GM23338 (cell line): ENCODE data around the gene AJM1. TPM values are rescaled to one million over a fixed set of nuclear protein-coding genes. Genes with fewer than 3 reads are reported as not detected.
"Not testable (repeated sequence)": the region's sequence is repeated elsewhere in the genome, so short reads cannot be mapped to it uniquely, and the experiment has no call there.

Experiments used
- ATAC-seq: fragments of 200-7000 bp; cut with Tn5 transposase; 3 replicates; pipeline ENCODE4 v1.9.1; 2020
- DNase-seq: peaks from one replicate; pipeline ENCODE4 v3.0.0-alpha.2; 2015; ENCODE audit warnings: low spot score
- H2AFZ ChIP-seq: fragments of 200-600 bp; sonication (generic); 2 replicates; pipeline ENCODE4 v1.8.0; 2016; ENCODE audit warnings: antibody characterized with exemption, mild to moderate bottlenecking, moderate library complexity
- H3F3A ChIP-seq: fragments of 200-600 bp; sonication (generic); replicated peaks from 2 replicates; pipeline ENCODE4 v1.8.0; 2017; ENCODE audit warnings: antibody characterized with exemption, mixed run types, low read depth
- H3K27ac ChIP-seq: fragments of 200-600 bp; sonication (generic); 2 replicates; pipeline ENCODE4 v1.6.1; 2016; ENCODE audit warnings: low read depth
- H3K27me3 ChIP-seq: fragments of 200-600 bp; sonication (generic); 2 replicates; pipeline ENCODE4 v1.8.0; 2016; ENCODE audit warnings: mild to moderate bottlenecking, mixed run types, moderate library complexity; ENCODE audit not compliant: insufficient read depth
- H3K36me3 ChIP-seq: fragments of 200-600 bp; sonication (generic); 2 replicates; pipeline ENCODE4 v1.8.0; 2016; ENCODE audit warnings: mild to moderate bottlenecking; ENCODE audit not compliant: insufficient read depth
- H3K4me1 ChIP-seq: fragments of 200-600 bp; sonication (generic); 2 replicates; pipeline ENCODE4 v1.8.0; 2016; ENCODE audit warnings: mild to moderate bottlenecking, moderate library complexity; ENCODE audit not compliant: insufficient read depth
- H3K4me2 ChIP-seq: fragments of 200-600 bp; sonication (generic); 2 replicates; pipeline ENCODE4 v1.7.1; 2017; ENCODE audit warnings: mixed run types
- H3K4me3 ChIP-seq: fragments of 200-600 bp; sonication (generic); 2 replicates; pipeline ENCODE4 v1.6.1; 2016; ENCODE audit warnings: mixed run types
- H3K79me2 ChIP-seq: fragments of 200-600 bp; sonication (generic); replicated peaks from 2 replicates; pipeline ENCODE4 v1.8.0; 2017; ENCODE audit warnings: mild to moderate bottlenecking; ENCODE audit not compliant: insufficient read depth
- H3K9me2 ChIP-seq: fragments of 200-600 bp; sonication (generic); 2 replicates; pipeline ENCODE4 v1.8.0; 2017; ENCODE audit not compliant: insufficient read depth
- H4K20me1 ChIP-seq: fragments of 200-600 bp; sonication (generic); replicated peaks from 2 replicates; pipeline ENCODE4 v1.8.0; 2017; ENCODE audit warnings: mild to moderate bottlenecking; ENCODE audit not compliant: insufficient read depth
- H3K27ac Mint-ChIP-seq: 2 replicates; pipeline ENCODE4 v1.8.0; 2020; ENCODE audit warnings: inconsistent platforms, mild to moderate bottlenecking, moderate library complexity, mixed read lengths
- H3K27me3 Mint-ChIP-seq: 3 replicates; pipeline ENCODE4 v1.8.0; 2022; ENCODE audit warnings: low read depth, mild to moderate bottlenecking, moderate library complexity, mixed read lengths, inconsistent platforms; ENCODE audit not compliant: insufficient read depth, poor library complexity
- H3K36me3 Mint-ChIP-seq: 3 replicates; pipeline ENCODE4 v1.8.0; 2021; ENCODE audit warnings: low read depth, mild to moderate bottlenecking, inconsistent platforms, moderate library complexity, mixed read lengths
- H3K4me1 Mint-ChIP-seq: 3 replicates; pipeline ENCODE4 v1.8.0; 2020; ENCODE audit warnings: mild to moderate bottlenecking, inconsistent platforms, mixed read lengths
- H3K4me3 Mint-ChIP-seq: 3 replicates; pipeline ENCODE4 v1.8.0; 2021; ENCODE audit warnings: moderate library complexity, mild to moderate bottlenecking, inconsistent platforms, mixed read lengths
- H3K9me3 Mint-ChIP-seq: 3 replicates; pipeline ENCODE4 v1.8.0; 2020; ENCODE audit warnings: moderate library complexity, mild to moderate bottlenecking, inconsistent platforms, mixed read lengths
- CREB1 ChIP-seq: fragments of 250-450 bp; sonication (Bioruptor Pico); IDR thresholded peaks from 2 replicates; pipeline ENCODE4 v1.5.0; 2020; ENCODE audit warnings: low read depth, mild to moderate bottlenecking, moderate library complexity
- EZH2 ChIP-seq: fragments of 200-600 bp; sonication (generic); IDR thresholded peaks from one replicate; pipeline ENCODE4 v1.8.0; 2017; ENCODE audit warnings: antibody characterized with exemption, mild to moderate bottlenecking, low read depth; ENCODE audit not compliant: unreplicated experiment
- EZH2phosphoT487 ChIP-seq: fragments of 200-600 bp; sonication (generic); IDR thresholded peaks from one replicate; pipeline ENCODE4 v1.8.1; 2018; ENCODE audit warnings: antibody characterized with exemption; ENCODE audit not compliant: unreplicated experiment
- JUNB ChIP-seq: IDR thresholded peaks from one replicate; pipeline ENCODE4 v1.6.1; 2016; ENCODE audit warnings: antibody characterized with exemption; ENCODE audit not compliant: unreplicated experiment
- NANOG ChIP-seq: IDR thresholded peaks from 2 replicates; pipeline ENCODE4 v1.6.1; 2016; ENCODE audit warnings: antibody characterized with exemption, borderline replicate concordance
- POLR2AphosphoS5 ChIP-seq: IDR thresholded peaks from 2 replicates; pipeline ENCODE4 v1.6.1; 2016; ENCODE audit warnings: antibody characterized with exemption, low read depth
- REST ChIP-seq: IDR thresholded peaks from one replicate; pipeline ENCODE4 v1.6.1; 2018; ENCODE audit warnings: antibody characterized with exemption; ENCODE audit not compliant: unreplicated experiment
- long read RNA-seq: library from polyadenylated mRNA; unstranded; transcript quantifications from one replicate; pipeline ENCODE4 v2.0.0, GENCODE V29; 2020; ENCODE audit not compliant: unreplicated experiment
- polyA plus RNA-seq: library from polyadenylated mRNA; unstranded; fragments of >200 nt; fragmentation: Nextera tagmentation; extraction: Ambion mirVana; gene quantifications from 2 replicates; pipeline ENCODE4 v1.2.1, GENCODE V29; 2016
- total RNA-seq: library from RNA; depleted of rRNA; stranded (reverse); fragments of >200 nt; shearing (Covaris generic); gene quantifications from 2 replicates; pipeline ENCODE4 v1.2.3, GENCODE V29; 2014; rRNA removed
- TF ChIP-seq, protein P1 (sequence below), 2 experiments: fragments of 200-600 bp in 1 of 2; sonication (generic) in 1 of 2; conservative IDR thresholded peaks; 2 replicates each; pipeline versions ENCODE4 v1.5.1 to v1.6.1; 2016 to 2017; ENCODE audit warnings: antibody characterized with exemption in 2 of 2, low read depth in 2 of 2, mild to moderate bottlenecking in 2 of 2, moderate library complexity in 1 of 2

AJM1 gene
- 0.12 and 0.49 TPM in 2 replicates for total RNA-seq
- polyA plus RNA-seq, result 0.28 and 0.36 TPM in 2 replicates
- long read RNA-seq, result 0 reads

GRCh38 chr9:136842380-136842948, at the start of gene AJM1:
AJM1 (plus strand) TSS chr9:136842478; CDS start chr9:136844415, 1,937 bp downstream.
- H4K20me1 ChIP-seq, H3K79me2 ChIP-seq, H3K9me2 ChIP-seq, H2AFZ ChIP-seq, H3K9me3 Mint-ChIP-seq, H3K36me3 ChIP-seq, H3K27ac ChIP-seq, H3F3A ChIP-seq: not testable (repeated sequence)
- H3K36me3 Mint-ChIP-seq, result peaks cover 12% of the 10 kb centered on the region
- H3K27me3 Mint-ChIP-seq, result peaks cover 48% of the 10 kb centered on the region
- DNase-seq (peak; percentile 87), ATAC-seq (peak; percentile 57)
- peaks cover 13% of the 10 kb centered on the region for H3K27me3 ChIP-seq
- TF ChIP-seq, protein P1, sequence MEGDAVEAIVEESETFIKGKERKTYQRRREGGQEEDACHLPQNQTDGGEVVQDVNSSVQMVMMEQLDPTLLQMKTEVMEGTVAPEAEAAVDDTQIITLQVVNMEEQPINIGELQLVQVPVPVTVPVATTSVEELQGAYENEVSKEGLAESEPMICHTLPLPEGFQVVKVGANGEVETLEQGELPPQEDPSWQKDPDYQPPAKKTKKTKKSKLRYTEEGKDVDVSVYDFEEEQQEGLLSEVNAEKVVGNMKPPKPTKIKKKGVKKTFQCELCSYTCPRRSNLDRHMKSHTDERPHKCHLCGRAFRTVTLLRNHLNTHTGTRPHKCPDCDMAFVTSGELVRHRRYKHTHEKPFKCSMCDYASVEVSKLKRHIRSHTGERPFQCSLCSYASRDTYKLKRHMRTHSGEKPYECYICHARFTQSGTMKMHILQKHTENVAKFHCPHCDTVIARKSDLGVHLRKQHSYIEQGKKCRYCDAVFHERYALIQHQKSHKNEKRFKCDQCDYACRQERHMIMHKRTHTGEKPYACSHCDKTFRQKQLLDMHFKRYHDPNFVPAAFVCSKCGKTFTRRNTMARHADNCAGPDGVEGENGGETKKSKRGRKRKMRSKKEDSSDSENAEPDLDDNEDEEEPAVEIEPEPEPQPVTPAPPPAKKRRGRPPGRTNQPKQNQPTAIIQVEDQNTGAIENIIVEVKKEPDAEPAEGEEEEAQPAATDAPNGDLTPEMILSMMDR (conservative IDR thresholded peaks at IDR 0.05; ENCODE audit: low read depth in 2 of 2), result peak; percentile 63 to 77
- H3K27ac Mint-ChIP-seq, result 0 out of 2 replicates have a peak within 1 kb of the TSS, but pooled peaks have one; percentile 65
- peak within 1 kb of the TSS; percentile 46; the same call in 1 of the 2 replicates for H3K4me3 ChIP-seq
- peak within 1 kb of the TSS; percentile 45; the same call in 2 of the 3 replicates for H3K4me3 Mint-ChIP-seq
- H3K4me1 Mint-ChIP-seq, result peaks cover 26% of the 10 kb centered on the region
- peak within 1 kb of the TSS; percentile 73 for H3K4me2 ChIP-seq
- H3K4me1 ChIP-seq, result peaks cover 15% of the 10 kb centered on the region; the same call in 1 of the 2 replicates

DNA sequence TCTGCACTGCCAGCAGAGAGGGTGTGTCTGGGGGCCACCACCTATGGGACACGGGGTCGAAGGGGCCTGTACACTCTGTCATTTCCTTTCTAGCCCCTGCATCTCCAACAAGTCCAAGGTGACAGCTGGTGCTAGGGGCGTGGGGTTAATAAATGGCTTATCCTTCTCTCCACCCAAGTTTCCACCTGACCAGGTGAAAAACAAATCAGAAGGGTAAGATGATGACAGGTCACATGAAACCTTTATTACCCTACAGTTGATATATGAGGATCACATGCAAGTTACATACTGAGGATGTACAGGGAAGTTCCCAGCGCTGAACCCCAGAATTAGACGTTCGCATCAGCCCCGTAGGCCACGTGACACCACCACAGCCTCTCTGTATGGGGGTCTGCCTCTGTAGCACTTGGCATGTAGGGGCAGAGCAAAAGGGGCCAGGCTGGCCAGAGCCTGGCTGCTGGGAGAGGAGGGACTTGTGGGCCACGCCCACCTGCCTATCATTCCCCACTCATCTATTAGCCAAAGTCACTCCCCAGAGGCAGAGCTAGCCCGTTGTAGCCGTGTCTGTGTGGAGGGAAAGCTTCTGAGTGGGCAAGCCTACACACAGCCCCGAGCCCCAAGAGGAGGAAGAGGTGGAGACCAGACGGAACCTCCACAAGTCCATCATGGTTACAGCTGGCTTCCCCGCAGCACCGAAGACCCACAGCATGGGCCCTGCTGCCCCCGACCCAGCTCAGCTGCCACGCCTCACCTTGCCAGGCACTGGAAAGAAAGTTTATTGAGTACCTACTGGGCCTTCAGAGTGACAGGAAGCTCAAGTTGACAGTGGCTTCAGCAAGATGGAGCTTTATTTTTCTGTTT, 49.0 kb upstream of the AJM1 start:
- no peaks in the 10 kb centered on the region for H3K9me2 ChIP-seq
- H3K4me1 ChIP-seq, result peaks cover 13% of the 10 kb centered on the region
- no peak overlapping the region for H3K4me2 ChIP-seq
- Mint-ChIP-seq H3K4me1 (peaks cover 30% of the 10 kb centered on the region), H3K27me3 (peaks cover 20% of the 10 kb centered on the region), H3K36me3 (peaks cover 8% of the 10 kb centered on the region; the same call in 2 of the 3 replicates), H3K9me3 (no peaks in the 10 kb centered on the region), H3K27ac (no peak overlapping the region), H3K4me3 (peak overlapping the region; percentile 9; the same call in 1 of the 3 replicates)
- no peak overlapping the region for H2AFZ ChIP-seq
- no peaks in the 10 kb centered on the region for H3K36me3 ChIP-seq
- no peak overlapping the region for H3K27ac ChIP-seq
- 0 out of 2 replicates have a peak, but pooled peaks cover 4% of the 10 kb centered on the region for H3K79me2 ChIP-seq
- H3F3A ChIP-seq, result 0 out of 2 replicates have a peak, but pooled peaks cover 6% of the 10 kb centered on the region
- H3K4me3 ChIP-seq, result no peak overlapping the region
- 0 out of 2 replicates have a peak, but pooled peaks cover under 1% of the 10 kb centered on the region for H3K27me3 ChIP-seq
- peak; percentile 38 for DNase-seq
- peaks cover 14% of the 10 kb centered on the region for H4K20me1 ChIP-seq
- ATAC-seq, result no peak
- TF ChIP-seq EZH2 (no peak), POLR2AphosphoS5 (no peak), NANOG (no peak), JUNB (no peak), CREB1 (no peak), REST (no peak), EZH2phosphoT487 (no peak)
- TF ChIP-seq, protein P1 (conservative IDR thresholded peaks at IDR 0.05; ENCODE audit: low read depth in 2 of 2), result no peak
